Neural cell (in vitro differentiated cells): Measurements from ENCODE around the gene PDE7B.

Experiments used
- CTCF ChIP-seq: fragments of 450-650 bp; IDR thresholded peaks from 2 replicates; pipeline ENCODE4 v1.5.1; 2014; ENCODE audit warnings: antibody characterized with exemption, mild to moderate bottlenecking, moderate library complexity; ENCODE audit not compliant: poor library complexity, severe bottlenecking
- EZH2 ChIP-seq: fragments of 200-600, 300-800 bp; shearing (Covaris generic), sonication (generic); IDR thresholded peaks from 2 replicates; pipeline ENCODE4 v1.6.1; 2014; ENCODE audit warnings: antibody characterized with exemption, low read length, borderline replicate concordance, mild to moderate bottlenecking; ENCODE audit not compliant: insufficient read depth, poor library complexity, severe bottlenecking
- MXI1 ChIP-seq: fragments of 450-650 bp; conservative IDR thresholded peaks from 2 replicates; pipeline ENCODE4 v1.6.1; 2014; ENCODE audit warnings: antibody characterized with exemption, mild to moderate bottlenecking; ENCODE audit not compliant: poor library complexity, severe bottlenecking
- POLR2AphosphoS5 ChIP-seq: IDR thresholded peaks from 2 replicates; pipeline ENCODE4 v1.6.1; 2012
- SMC3 ChIP-seq: fragments of 450-650 bp; conservative IDR thresholded peaks from 2 replicates; pipeline ENCODE4 v1.6.1; 2014; ENCODE audit warnings: antibody characterized with exemption, mild to moderate bottlenecking, moderate library complexity; ENCODE audit not compliant: poor library complexity
- TAF1 ChIP-seq: IDR thresholded peaks from 2 replicates; pipeline ENCODE4 v1.6.1; 2012; ENCODE audit warnings: low read depth
- TF ChIP-seq, protein P1 (sequence below): IDR thresholded peaks from 2 replicates; pipeline ENCODE4 v1.6.1; 2012; ENCODE audit warnings: borderline replicate concordance

GRCh38 chr6:135854799-135855198, 3.3 kb downstream of the PDE7B start:
- TF ChIP-seq CTCF (no peak), MXI1 (no peak), POLR2AphosphoS5 (no peak), TAF1 (no peak), EZH2 (no peak), SMC3 (no peak)
- TF ChIP-seq, protein P1, sequence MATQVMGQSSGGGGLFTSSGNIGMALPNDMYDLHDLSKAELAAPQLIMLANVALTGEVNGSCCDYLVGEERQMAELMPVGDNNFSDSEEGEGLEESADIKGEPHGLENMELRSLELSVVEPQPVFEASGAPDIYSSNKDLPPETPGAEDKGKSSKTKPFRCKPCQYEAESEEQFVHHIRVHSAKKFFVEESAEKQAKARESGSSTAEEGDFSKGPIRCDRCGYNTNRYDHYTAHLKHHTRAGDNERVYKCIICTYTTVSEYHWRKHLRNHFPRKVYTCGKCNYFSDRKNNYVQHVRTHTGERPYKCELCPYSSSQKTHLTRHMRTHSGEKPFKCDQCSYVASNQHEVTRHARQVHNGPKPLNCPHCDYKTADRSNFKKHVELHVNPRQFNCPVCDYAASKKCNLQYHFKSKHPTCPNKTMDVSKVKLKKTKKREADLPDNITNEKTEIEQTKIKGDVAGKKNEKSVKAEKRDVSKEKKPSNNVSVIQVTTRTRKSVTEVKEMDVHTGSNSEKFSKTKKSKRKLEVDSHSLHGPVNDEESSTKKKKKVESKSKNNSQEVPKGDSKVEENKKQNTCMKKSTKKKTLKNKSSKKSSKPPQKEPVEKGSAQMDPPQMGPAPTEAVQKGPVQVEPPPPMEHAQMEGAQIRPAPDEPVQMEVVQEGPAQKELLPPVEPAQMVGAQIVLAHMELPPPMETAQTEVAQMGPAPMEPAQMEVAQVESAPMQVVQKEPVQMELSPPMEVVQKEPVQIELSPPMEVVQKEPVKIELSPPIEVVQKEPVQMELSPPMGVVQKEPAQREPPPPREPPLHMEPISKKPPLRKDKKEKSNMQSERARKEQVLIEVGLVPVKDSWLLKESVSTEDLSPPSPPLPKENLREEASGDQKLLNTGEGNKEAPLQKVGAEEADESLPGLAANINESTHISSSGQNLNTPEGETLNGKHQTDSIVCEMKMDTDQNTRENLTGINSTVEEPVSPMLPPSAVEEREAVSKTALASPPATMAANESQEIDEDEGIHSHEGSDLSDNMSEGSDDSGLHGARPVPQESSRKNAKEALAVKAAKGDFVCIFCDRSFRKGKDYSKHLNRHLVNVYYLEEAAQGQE: no peak
